NCI-H1092 (cell line): ENCODE results near the gene DSCAML1.
"Not testable (repeated sequence)": the region's sequence is repeated elsewhere in the genome, so short reads cannot be mapped to it uniquely, and the experiment has no call there.

Experiments
- DNase-seq: peaks from one replicate; lab custom pipeline; 2025; lab: John Stamatoyannopoulos, UW

The DSCAML1 gene

GRCh38 chr11:117468888-117469287, 328.1 kb downstream of the DSCAML1 start:
- DNase-seq = no peak

- DNase-seq = no peak
These were observed 329.2 kb downstream of the DSCAML1 start for GRCh38 chr11:117467770-117468169.

- DNase-seq = no peak
These were observed 330.1 kb downstream of the DSCAML1 start for GRCh38 chr11:117466966-117467365.

- no peak for DNase-seq
These were observed 331.6 kb downstream of the DSCAML1 start for GRCh38 chr11:117465236-117465997.

GRCh38 chr11:117464778-117465177, 332.2 kb downstream of the DSCAML1 start:
- no peak for DNase-seq

GRCh38 chr11:117462864-117463247, 334.2 kb downstream of the DSCAML1 start:
- no peak for DNase-seq

GRCh38 chr11:117462183-117462863, 334.7 kb downstream of the DSCAML1 start:
- DNase-seq = no peak

GRCh38 chr11:117461396-117462182, 335.4 kb downstream of the DSCAML1 start:
- no peak for DNase-seq

GRCh38 chr11:117459979-117460300, 337.1 kb downstream of the DSCAML1 start:
- no peak for DNase-seq

GRCh38 chr11:117459123-117459978, 337.7 kb downstream of the DSCAML1 start:
- DNase-seq = no peak

GRCh38 chr11:117458275-117459122, 338.5 kb downstream of the DSCAML1 start:
- DNase-seq = peak; percentile 59

- DNase-seq = peak; percentile 61
These were observed 339.2 kb downstream of the DSCAML1 start for GRCh38 chr11:117457835-117458234.

GRCh38 chr11:117457031-117457785, 339.8 kb downstream of the DSCAML1 start:
- DNase-seq = peak; percentile 91

GRCh38 chr11:117456721-117457029, 340.3 kb downstream of the DSCAML1 start:
- not testable (repeated sequence) for DNase-seq

GRCh38 chr11:117456027-117456720, 340.8 kb downstream of the DSCAML1 start:
- DNase-seq = no peak

GRCh38 chr11:117454564-117454917, 342.5 kb downstream of the DSCAML1 start:
- no peak for DNase-seq

- DNase-seq = no peak
These were observed 343.0 kb downstream of the DSCAML1 start for GRCh38 chr11:117453886-117454563.

GRCh38 chr11:117449111-117449693, 347.8 kb downstream of the DSCAML1 start:
- DNase-seq = no peak
